ENCODE data around the gene GIT2.
"Not testable (repeated sequence)": the region's sequence is repeated elsewhere in the genome, so short reads cannot be mapped to it uniquely, and the experiment has no call there.

The GIT2 gene

GRCh38 chr12:109995686-109996482 lies at the start of gene GIT2:
Gene GIT2, minus strand, starts transcription at chr12:109996368. Its CDS starts 144 bp downstream, at chr12:109996224.
- peak; percentile 86 for DNase-seq

- DNase-seq, result no peak
Measured at GRCh38 chr12:110042264-110042663, 46.1 kb upstream of the GIT2 start.

- peak; percentile 13 for DNase-seq
Measured at GRCh38 chr12:110039085-110039807, 43.1 kb upstream of the GIT2 start.

GRCh38 chr12:110038741-110039084 lies 42.5 kb upstream of the GIT2 start:
- DNase-seq, result no peak

GRCh38 chr12:110037315-110037714 lies 41.1 kb upstream of the GIT2 start:
- no peak for DNase-seq

- no peak for DNase-seq
Measured at GRCh38 chr12:110035534-110036104, 39.5 kb upstream of the GIT2 start.

- DNase-seq, result no peak
Measured at GRCh38 chr12:110033888-110034287, 37.7 kb upstream of the GIT2 start.

- DNase-seq, result no peak
Measured at GRCh38 chr12:110029290-110029815, 33.2 kb upstream of the GIT2 start.

GRCh38 chr12:110028323-110028722 lies 32.2 kb upstream of the GIT2 start:
- no peak for DNase-seq

- DNase-seq, result no peak
Measured at GRCh38 chr12:110024051-110024450, 27.9 kb upstream of the GIT2 start.

GRCh38 chr12:110023059-110023980 lies 27.2 kb upstream of the GIT2 start:
- DNase-seq, result no peak

GRCh38 chr12:110020956-110021355 lies 24.8 kb upstream of the GIT2 start:
- no peak for DNase-seq

GRCh38 chr12:110015132-110015531 lies 19.0 kb upstream of the GIT2 start:
- no peak for DNase-seq

- no peak for DNase-seq
Measured at GRCh38 chr12:110012659-110013058, 16.5 kb upstream of the GIT2 start.

GRCh38 chr12:110012137-110012536 lies 16.0 kb upstream of the GIT2 start:
- DNase-seq, result peak; percentile 29

GRCh38 chr12:110010853-110011723 lies 14.9 kb upstream of the GIT2 start:
- DNase-seq, result peak; percentile 86

- not testable (repeated sequence) for DNase-seq
Measured at GRCh38 chr12:110008681-110009398, 12.7 kb upstream of the GIT2 start.

- DNase-seq, result no peak
Measured at GRCh38 chr12:110007881-110008280, 11.7 kb upstream of the GIT2 start.

- no peak for DNase-seq
Measured at GRCh38 chr12:110006115-110006514, 9.9 kb upstream of the GIT2 start.

- DNase-seq, result no peak
Measured at GRCh38 chr12:110005319-110005973, 9.3 kb upstream of the GIT2 start.
